NCI-H2029 (cell line): ENCODE measurements around the gene S100A12.
"Not testable (repeated sequence)": the region's sequence is repeated elsewhere in the genome, so short reads cannot be mapped to it uniquely, and the experiment has no call there.

ENCODE experiments used
- DNase-seq: peaks from one replicate; lab custom pipeline; 2025; lab: John Stamatoyannopoulos, UW

S100A12 gene

GRCh38 chr1:153375511-153375910, at the start of gene S100A12:
Gene S100A12, minus strand, starts transcription at chr1:153375621. Its CDS starts 1,029 bp downstream, at chr1:153374592.
- no peak for DNase-seq

GRCh38 chr1:153422450-153423068, 47.1 kb upstream of the S100A12 start:
- DNase-seq: no peak

GRCh38 chr1:153420306-153420705, 44.9 kb upstream of the S100A12 start:
- no peak for DNase-seq

GRCh38 chr1:153419436-153419793, 44.0 kb upstream of the S100A12 start:
- DNase-seq: not testable (repeated sequence)

- not testable (repeated sequence) for DNase-seq
These were observed 43.5 kb upstream of the S100A12 start for GRCh38 chr1:153418758-153419435.

GRCh38 chr1:153417136-153417888, 41.9 kb upstream of the S100A12 start:
- DNase-seq: no peak

GRCh38 chr1:153415850-153416570, 40.6 kb upstream of the S100A12 start, which contains the start of gene S100A7A:
Gene S100A7A, plus strand, starts transcription at chr1:153416520. Its CDS starts 1,563 bp downstream, at chr1:153418083.
- DNase-seq: no peak

GRCh38 chr1:153413961-153414360, 38.5 kb upstream of the S100A12 start:
- not testable (repeated sequence) for DNase-seq

GRCh38 chr1:153407274-153407673, 31.9 kb upstream of the S100A12 start:
- peak; percentile 10 for DNase-seq

GRCh38 chr1:153405825-153406599, 30.6 kb upstream of the S100A12 start:
- DNase-seq: not testable (repeated sequence)

GRCh38 chr1:153404768-153405167, 29.3 kb upstream of the S100A12 start:
- no peak for DNase-seq

- DNase-seq: no peak
These were observed 28.7 kb upstream of the S100A12 start for GRCh38 chr1:153404086-153404635.

- DNase-seq: no peak
These were observed 28.1 kb upstream of the S100A12 start for GRCh38 chr1:153403421-153404085.

- DNase-seq: no peak
These were observed 26.8 kb upstream of the S100A12 start for GRCh38 chr1:153402226-153402625.

- DNase-seq: no peak
These were observed 26.0 kb upstream of the S100A12 start for GRCh38 chr1:153401461-153401860.

- peak; percentile 19 for DNase-seq
These were observed 24.8 kb upstream of the S100A12 start for GRCh38 chr1:153400244-153400643.

- no peak for DNase-seq
These were observed 24.1 kb upstream of the S100A12 start for GRCh38 chr1:153399401-153400055.

GRCh38 chr1:153397924-153398651, 22.7 kb upstream of the S100A12 start:
- DNase-seq: no peak
